Uterus (tissue), 4 donors: ENCODE data around the gene ARHGEF16. TPM values are rescaled to one million over a fixed set of nuclear protein-coding genes. Genes with fewer than 3 reads are reported as not detected.

Experiments used
- DNase-seq, 2 donors: peaks; one replicate each; pipeline ENCODE4 v3.0.0-alpha.2; 2019 to 2020
- H3K27ac ChIP-seq, 2 donors: fragments of 200-600 bp; sonication (generic); 1 replicate in 1 of 2; 2 replicates in 1 of 2; pipeline ENCODE4 v1.5.1; 2016 to 2018
- H3K27me3 ChIP-seq, 2 donors: fragments of 200-600 bp; sonication (generic); one replicate each; pipeline ENCODE4 v1.5.1; 2018 to 2019; ENCODE audit warnings: control low read depth in 1 of 2
- H3K36me3 ChIP-seq, 2 donors: fragments of 200-600 bp; sonication (generic); one replicate each; pipeline ENCODE4 v1.5.1; 2019; ENCODE audit warnings: control low read depth in 1 of 2
- H3K4me1 ChIP-seq, 2 donors: fragments of 200-600 bp; sonication (generic); one replicate each; pipeline ENCODE4 v1.5.1; 2018 to 2019; ENCODE audit warnings: control low read depth in 1 of 2
- H3K4me3 ChIP-seq, 2 donors: fragments of 200-600 bp; sonication (generic); 1 replicate in 1 of 2; 2 replicates in 1 of 2; pipeline ENCODE4 v1.5.1; 2018 to 2019; ENCODE audit warnings: mild to moderate bottlenecking in 1 of 2
- H3K9me3 ChIP-seq, 2 donors: fragments of 200-600 bp; sonication (generic); one replicate each; pipeline ENCODE4 v1.5.1; 2019; ENCODE audit warnings: control low read depth in 1 of 2
- CTCF ChIP-seq, 4 experiments: fragments of 200-600 bp in 2 of 4; fragments of 450-650 bp in 2 of 4; sonication (generic) in 2 of 4; IDR thresholded peaks; one replicate each; pipeline ENCODE4 v1.5.1; 2016 to 2019; ENCODE audit warnings: antibody characterized with exemption in 4 of 4, mild to moderate bottlenecking in 2 of 4, moderate library complexity in 1 of 4
- POLR2A ChIP-seq, 2 donors: fragments of 450-650 bp; IDR thresholded peaks; one replicate each; pipeline ENCODE4 v1.6.1; 2016; ENCODE audit warnings: antibody characterized with exemption in 2 of 2, mild to moderate bottlenecking in 1 of 2, moderate library complexity in 1 of 2
- intact Hi-C: fragments of 100-400 bp; cut with DNase I; formaldehyde crosslinking; loops from one replicate; pipeline ENCODE4 v1.15.1; 2023; ENCODE audit warnings: low total_unique reads
- total RNA-seq, 4 donors: library from RNA; depleted of rRNA in 3 of 4; stranded (reverse); fragments of >200 nt in 3 of 4; gene quantifications; one replicate each; pipeline versions ENCODE4 v1.1.0 to v1.2.4, GENCODE V29; 2014 to 2023
- donor health status: DM: yes; HTN: yes; CAD: no.

ARHGEF16 gene
- total RNA-seq, 4 donors from 2014 or later, result 0.29 to 2.3 (median 1.2) TPM; not detected in 1

GRCh38 chr1:3460672-3461131 lies 6.2 kb downstream of the ARHGEF16 start:
- intact Hi-C loops, result no loop called here
- no peaks in the 10 kb centered on the region for H3K4me1 ChIP-seq
- DNase-seq, result no peak
- H3K36me3 ChIP-seq, result no peaks in the 10 kb centered on the region
- H3K27me3 ChIP-seq, result no peaks in the 10 kb centered on the region
- no peak overlapping the region for H3K4me3 ChIP-seq
- no peaks in the 10 kb centered on the region for H3K9me3 ChIP-seq
- no peak overlapping the region for H3K27ac ChIP-seq
- no peak for TF ChIP-seq POLR2A (IDR thresholded peaks at IDR 0.05)
- TF ChIP-seq CTCF (IDR thresholded peaks at IDR 0.05), result no peak

- H3K36me3 ChIP-seq, result no peaks in the 10 kb centered on the region
- H3K4me3 ChIP-seq, result no peak overlapping the region
- no peak for TF ChIP-seq CTCF (IDR thresholded peaks at IDR 0.05)
- TF ChIP-seq POLR2A (IDR thresholded peaks at IDR 0.05), result no peak
- H3K27ac ChIP-seq, result no peak overlapping the region
- H3K4me1 ChIP-seq, result no peaks in the 10 kb centered on the region
- H3K9me3 ChIP-seq, result no peaks in the 10 kb centered on the region
- no peak for DNase-seq
- intact Hi-C loops, result no loop called here
- no peaks in the 10 kb centered on the region for H3K27me3 ChIP-seq
Measured at GRCh38 chr1:3461238-3461933, 6.9 kb downstream of the ARHGEF16 start.

GRCh38 chr1:3461934-3462275 lies 7.4 kb downstream of the ARHGEF16 start:
- no peak for DNase-seq
- Histone ChIP-seq H3K36me3 (no peaks in the 10 kb centered on the region), H3K27me3 (no peaks in the 10 kb centered on the region), H3K9me3 (no peaks in the 10 kb centered on the region), H3K27ac (no peak overlapping the region), H3K4me3 (no peak overlapping the region), H3K4me1 (no peaks in the 10 kb centered on the region)
- intact Hi-C loops, result no loop called here
- TF ChIP-seq CTCF (IDR thresholded peaks at IDR 0.05) (no peak), POLR2A (IDR thresholded peaks at IDR 0.05) (no peak)

- H3K27ac ChIP-seq, result no peak overlapping the region
- no peaks in the 10 kb centered on the region for H3K27me3 ChIP-seq
- H3K4me1 ChIP-seq, result no peaks in the 10 kb centered on the region
- no peaks in the 10 kb centered on the region for H3K36me3 ChIP-seq
- H3K4me3 ChIP-seq, result no peak overlapping the region
- TF ChIP-seq POLR2A (IDR thresholded peaks at IDR 0.05) (no peak), CTCF (IDR thresholded peaks at IDR 0.05) (no peak)
- no peaks in the 10 kb centered on the region for H3K9me3 ChIP-seq
- DNase-seq, result no peak
- intact Hi-C loops, result no loop called here
Measured at GRCh38 chr1:3462356-3463012, 8.0 kb downstream of the ARHGEF16 start.

GRCh38 chr1:3463013-3463385 lies 8.5 kb downstream of the ARHGEF16 start:
- Histone ChIP-seq H3K9me3 (no peaks in the 10 kb centered on the region), H3K36me3 (no peaks in the 10 kb centered on the region), H3K4me1 (no peaks in the 10 kb centered on the region), H3K27ac (no peak overlapping the region), H3K27me3 (no peaks in the 10 kb centered on the region), H3K4me3 (no peak overlapping the region)
- TF ChIP-seq CTCF (IDR thresholded peaks at IDR 0.05) (no peak), POLR2A (IDR thresholded peaks at IDR 0.05) (no peak)
- no peak for DNase-seq
- intact Hi-C loops, result no loop called here
